ENCODE measurements around the gene SH3YL1.

The SH3YL1 gene

DNA sequence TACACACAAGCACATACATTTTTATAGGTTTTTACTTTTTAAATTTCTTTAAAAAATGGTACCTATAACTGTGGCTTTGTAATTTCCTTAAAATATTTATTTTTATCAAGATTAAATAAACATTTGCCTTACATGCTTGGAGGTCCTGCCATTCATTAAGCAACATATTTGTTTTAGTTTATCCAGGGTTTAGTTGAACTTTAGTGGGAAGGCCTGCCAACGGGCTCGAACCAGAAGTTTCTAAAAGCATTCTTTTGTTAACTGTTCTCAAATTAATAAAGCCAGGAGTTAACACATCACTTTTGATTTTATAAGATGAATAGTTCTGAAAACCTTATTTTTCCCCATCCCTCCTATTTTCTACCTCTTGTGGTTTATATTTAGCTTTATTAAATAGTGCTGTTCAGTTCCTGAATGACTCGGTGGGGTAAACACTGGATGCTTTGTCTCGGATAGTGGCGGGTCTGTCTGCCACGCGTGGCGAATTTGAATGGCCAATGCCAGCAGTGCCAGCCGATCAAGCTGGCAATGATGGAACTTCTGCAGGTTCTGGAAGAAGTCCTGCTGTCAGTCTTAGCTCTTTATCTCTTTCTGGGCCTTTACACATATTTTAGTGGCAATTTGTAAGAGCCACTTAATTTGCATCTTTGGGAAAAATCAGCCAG lies 32.2 kb downstream of the SH3YL1 start:
- no peaks in the 10 kb centered on the region for H3K27me3 ChIP-seq (ENCODE audit: control insufficient read depth in 1 of 2, insufficient read depth in 2 of 2, low read length in 2 of 2)
- H3K4me1 ChIP-seq (ENCODE audit: insufficient read depth, low read length) = no peaks in the 10 kb centered on the region
- peaks cover 6% of the 10 kb centered on the region for H3K36me3 ChIP-seq (ENCODE audit: insufficient read depth, low read length)
- no peak overlapping the region for H3K27ac ChIP-seq (ENCODE audit: low read depth, low read length)
- H3K9me3 ChIP-seq (ENCODE audit: low read length) = no peaks in the 10 kb centered on the region
- no peak overlapping the region for H3K9ac ChIP-seq (ENCODE audit: low read length)
- no peak overlapping the region for H3K4me3 ChIP-seq (ENCODE audit: low read depth in 1 of 2, low read length in 2 of 2)

DNA sequence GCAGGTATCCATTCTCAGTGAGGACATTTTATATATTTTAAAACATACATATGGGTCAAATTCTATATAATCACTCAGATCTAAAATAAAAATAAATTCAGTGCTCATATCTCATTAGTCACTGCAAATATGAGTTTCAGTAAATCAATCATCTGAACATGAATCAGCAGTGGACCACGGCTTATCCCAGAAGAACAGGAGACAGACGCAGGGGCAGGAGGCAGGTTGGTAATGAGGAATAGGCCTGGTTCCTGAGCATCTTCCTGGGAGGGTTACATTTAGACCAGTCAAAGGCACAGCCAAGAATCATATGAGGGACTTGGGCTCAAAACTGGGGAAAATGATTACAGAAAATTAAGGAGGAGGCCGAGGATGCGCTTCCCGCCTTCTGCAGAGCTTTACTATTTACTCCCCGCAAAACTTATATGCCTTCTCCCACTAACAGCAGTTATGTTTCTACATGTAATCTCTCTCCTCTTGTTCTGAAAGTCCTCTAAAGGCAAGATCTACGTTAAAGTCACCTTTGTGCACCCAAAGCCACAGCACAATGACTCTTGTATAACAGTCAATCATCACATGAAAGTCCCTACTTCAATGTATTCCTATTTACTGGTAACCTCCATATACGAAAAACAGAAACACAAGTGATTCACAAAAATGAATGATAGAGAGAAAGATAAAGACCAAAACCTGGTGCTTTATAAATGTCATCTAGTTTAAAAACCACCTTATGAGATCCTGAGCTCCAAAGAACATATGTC lies 35.1 kb downstream of the SH3YL1 start:
- H3K36me3 ChIP-seq (ENCODE audit: insufficient read depth, low read length) = peaks cover 13% of the 10 kb centered on the region
- no peak overlapping the region for H3K27ac ChIP-seq (ENCODE audit: low read depth, low read length)
- H3K27me3 ChIP-seq (ENCODE audit: control insufficient read depth in 1 of 2, insufficient read depth in 2 of 2, low read length in 2 of 2) = no peaks in the 10 kb centered on the region

DNA sequence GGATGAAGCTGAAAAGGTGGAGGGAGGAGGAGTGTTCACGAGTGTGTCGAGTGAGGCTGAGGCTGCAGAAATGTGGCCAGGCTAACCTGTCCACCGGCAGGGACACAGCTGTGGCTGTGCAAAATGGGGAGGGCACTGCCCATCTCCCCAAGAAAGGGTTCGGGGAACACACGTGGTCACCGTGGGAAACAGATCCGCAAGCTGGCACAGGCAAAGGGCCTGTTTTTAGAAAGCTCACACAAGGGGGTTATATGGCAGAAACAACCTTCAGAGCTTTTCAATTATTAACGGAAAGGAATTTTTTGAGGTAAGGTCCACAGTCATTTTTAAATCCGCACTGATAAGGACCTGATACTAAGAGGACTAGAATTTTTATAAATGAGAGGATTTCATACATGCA lies 35.7 kb downstream of the SH3YL1 start:
- Histone ChIP-seq H3K9ac (ENCODE audit: low read length) (no peak overlapping the region), H3K36me3 (ENCODE audit: insufficient read depth, low read length) (peaks cover 16% of the 10 kb centered on the region), H3K27ac (ENCODE audit: low read depth, low read length) (no peak overlapping the region), H3K9me3 (ENCODE audit: low read length) (no peaks in the 10 kb centered on the region), H3K4me1 (ENCODE audit: insufficient read depth, low read length) (no peaks in the 10 kb centered on the region), H3K27me3 (ENCODE audit: control insufficient read depth in 1 of 2, insufficient read depth in 2 of 2, low read length in 2 of 2) (no peaks in the 10 kb centered on the region), H3K4me3 (ENCODE audit: low read depth in 1 of 2, low read length in 2 of 2) (no peak overlapping the region)

More for the DNA sequence above, 35.1 kb downstream of the SH3YL1 start:
- no peaks in the 10 kb centered on the region for H3K4me1 ChIP-seq (ENCODE audit: insufficient read depth, low read length)
- H3K9ac ChIP-seq (ENCODE audit: low read length) = no peak overlapping the region
- no peaks in the 10 kb centered on the region for H3K9me3 ChIP-seq (ENCODE audit: low read length)
- no peak overlapping the region for H3K4me3 ChIP-seq (ENCODE audit: low read depth in 1 of 2, low read length in 2 of 2)

DNA sequence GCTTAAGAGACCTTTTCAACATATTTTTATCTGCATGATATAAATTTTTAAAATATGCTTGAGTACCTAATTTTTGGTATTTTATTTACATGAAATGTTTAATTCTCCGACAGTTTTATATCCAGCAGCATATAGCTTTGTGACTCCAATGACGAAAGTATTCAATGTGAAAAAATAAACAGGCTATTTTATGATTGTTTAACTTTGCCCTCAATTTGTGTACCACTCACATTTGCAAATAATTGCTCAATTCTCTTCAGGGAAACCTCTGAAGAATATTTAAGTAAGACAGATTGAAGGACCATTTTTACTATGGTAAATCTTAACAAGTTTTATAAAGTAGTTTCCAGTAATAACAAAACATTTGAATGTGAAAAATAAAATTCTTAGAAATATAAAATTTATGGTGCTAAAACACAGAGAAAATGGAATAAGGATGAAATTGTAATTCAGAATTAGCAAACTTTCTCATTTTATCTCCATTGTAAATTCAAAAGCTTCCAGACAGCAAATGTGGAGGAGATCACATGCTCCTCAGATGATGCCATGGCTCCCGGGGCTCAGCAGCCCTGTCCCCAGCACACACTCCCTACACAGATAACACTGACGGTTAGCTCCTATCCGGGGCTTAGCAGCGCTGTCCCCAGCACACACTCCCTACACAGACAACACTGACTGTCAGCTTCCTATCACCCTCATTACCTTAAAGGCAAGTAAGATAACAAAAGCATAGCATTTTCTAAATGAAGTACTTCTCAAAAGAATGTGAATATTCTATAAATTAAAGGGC lies 39.7 kb downstream of the SH3YL1 start:
- H3K9ac ChIP-seq (ENCODE audit: low read length) = no peak overlapping the region

DNA sequence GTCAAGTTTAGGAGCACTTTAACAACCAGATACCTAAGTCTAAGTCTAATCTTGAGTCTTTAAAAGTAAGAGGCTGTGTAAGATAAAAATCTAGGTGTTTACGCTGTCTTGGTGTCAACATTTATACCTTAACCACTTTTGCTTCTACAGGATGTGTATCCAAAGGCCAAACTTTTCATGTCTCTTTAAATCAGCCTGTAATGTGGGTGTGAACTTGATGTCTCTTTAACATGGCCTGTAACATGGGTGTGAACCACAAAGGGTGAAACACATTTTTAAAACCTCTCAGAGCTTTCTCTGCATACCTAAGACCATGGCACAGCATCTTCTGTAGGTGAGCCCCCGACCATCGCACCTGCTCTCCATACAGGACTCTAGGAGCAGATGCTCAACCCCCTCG lies 40.4 kb downstream of the SH3YL1 start:
- Histone ChIP-seq H3K4me1 (ENCODE audit: insufficient read depth, low read length) (no peaks in the 10 kb centered on the region), H3K4me3 (ENCODE audit: low read depth in 1 of 2, low read length in 2 of 2) (no peak overlapping the region), H3K27me3 (ENCODE audit: control insufficient read depth in 1 of 2, insufficient read depth in 2 of 2, low read length in 2 of 2) (no peaks in the 10 kb centered on the region), H3K9me3 (ENCODE audit: low read length) (no peaks in the 10 kb centered on the region), H3K27ac (ENCODE audit: low read depth, low read length) (no peak overlapping the region), H3K36me3 (ENCODE audit: insufficient read depth, low read length) (peaks cover 27% of the 10 kb centered on the region), H3K9ac (ENCODE audit: low read length) (no peak overlapping the region)

More for the DNA sequence above, 39.7 kb downstream of the SH3YL1 start:
- H3K27me3 ChIP-seq (ENCODE audit: control insufficient read depth in 1 of 2, insufficient read depth in 2 of 2, low read length in 2 of 2) = no peaks in the 10 kb centered on the region
- H3K4me1 ChIP-seq (ENCODE audit: insufficient read depth, low read length) = no peaks in the 10 kb centered on the region
- peaks cover 26% of the 10 kb centered on the region for H3K36me3 ChIP-seq (ENCODE audit: insufficient read depth, low read length)
- no peak overlapping the region for H3K4me3 ChIP-seq (ENCODE audit: low read depth in 1 of 2, low read length in 2 of 2)
- no peaks in the 10 kb centered on the region for H3K9me3 ChIP-seq (ENCODE audit: low read length)
- no peak overlapping the region for H3K27ac ChIP-seq (ENCODE audit: low read depth, low read length)

DNA sequence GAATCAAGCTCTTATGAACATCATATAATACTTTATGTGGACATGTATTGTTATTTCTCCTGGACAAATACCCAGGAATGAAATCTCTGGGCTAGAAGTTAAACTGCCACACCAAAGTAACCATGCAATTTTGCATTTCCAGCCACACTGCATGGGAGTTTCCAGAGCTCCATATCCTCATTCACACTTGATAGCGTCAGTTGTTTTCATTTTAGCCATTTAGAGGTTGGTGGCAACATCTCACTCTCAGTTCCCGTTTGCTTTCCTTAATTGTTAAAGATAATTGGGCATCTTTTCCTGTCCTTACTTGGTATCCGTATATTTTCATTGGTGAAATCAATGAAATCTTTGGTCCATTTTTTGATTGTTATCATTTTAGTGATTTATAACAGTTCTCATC lies 47.8 kb downstream of the SH3YL1 start:
- no peaks in the 10 kb centered on the region for H3K27me3 ChIP-seq (ENCODE audit: control insufficient read depth in 1 of 2, insufficient read depth in 2 of 2, low read length in 2 of 2)
- no peak overlapping the region for H3K27ac ChIP-seq (ENCODE audit: low read depth, low read length)
- no peak overlapping the region for H3K4me3 ChIP-seq (ENCODE audit: low read depth in 1 of 2, low read length in 2 of 2)
- H3K9ac ChIP-seq (ENCODE audit: low read length) = no peak overlapping the region
- H3K36me3 ChIP-seq (ENCODE audit: insufficient read depth, low read length) = peaks cover 7% of the 10 kb centered on the region
- no peaks in the 10 kb centered on the region for H3K9me3 ChIP-seq (ENCODE audit: low read length)
- H3K4me1 ChIP-seq (ENCODE audit: insufficient read depth, low read length) = no peaks in the 10 kb centered on the region

DNA sequence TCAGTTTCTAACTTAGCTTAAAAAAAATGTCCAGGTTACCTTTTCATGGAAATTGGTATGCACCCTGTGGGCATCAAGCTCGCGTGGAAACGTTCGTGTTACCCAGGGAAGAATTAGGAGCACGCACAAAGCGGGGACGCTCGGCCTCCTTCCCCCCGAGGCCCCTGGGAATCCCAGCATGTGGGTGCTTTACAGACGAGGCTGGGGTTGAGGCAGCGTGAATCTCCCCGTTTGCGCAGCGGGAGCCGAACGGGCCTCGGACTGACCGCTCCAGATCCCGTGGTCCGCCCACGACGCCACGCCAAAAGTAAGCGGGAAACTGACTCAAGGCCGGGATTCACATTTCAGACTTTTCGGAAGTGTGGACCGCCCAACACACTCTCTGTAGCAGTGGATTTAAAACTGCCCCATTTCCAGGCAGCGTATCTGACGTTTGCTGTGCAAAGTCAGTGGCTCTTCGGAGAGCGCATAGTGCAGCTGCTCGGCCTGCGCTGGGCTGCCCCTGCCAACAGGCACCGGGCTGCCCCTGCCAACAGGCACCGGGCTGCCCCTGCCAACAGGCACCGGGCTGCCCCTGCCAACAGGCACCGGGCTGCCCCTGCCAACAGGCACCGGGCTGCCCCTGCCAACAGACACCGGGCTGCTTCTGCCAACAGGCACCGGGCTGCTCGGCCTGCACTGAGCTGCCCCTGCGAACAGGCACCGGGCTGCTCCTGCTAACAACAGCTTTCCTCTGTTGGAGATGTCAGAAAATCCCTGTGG lies 49.7 kb downstream of the SH3YL1 start:
- Histone ChIP-seq H3K4me3 (ENCODE audit: low read depth in 1 of 2, low read length in 2 of 2) (no peak overlapping the region), H3K4me1 (ENCODE audit: insufficient read depth, low read length) (no peaks in the 10 kb centered on the region), H3K27me3 (ENCODE audit: control insufficient read depth in 1 of 2, insufficient read depth in 2 of 2, low read length in 2 of 2) (peaks cover 0 to 4% of the 10 kb centered on the region in 2 donors), H3K9me3 (ENCODE audit: low read length) (no peaks in the 10 kb centered on the region), H3K36me3 (ENCODE audit: insufficient read depth, low read length) (no peaks in the 10 kb centered on the region), H3K27ac (ENCODE audit: low read depth, low read length) (no peak overlapping the region), H3K9ac (ENCODE audit: low read length) (no peak overlapping the region)

DNA sequence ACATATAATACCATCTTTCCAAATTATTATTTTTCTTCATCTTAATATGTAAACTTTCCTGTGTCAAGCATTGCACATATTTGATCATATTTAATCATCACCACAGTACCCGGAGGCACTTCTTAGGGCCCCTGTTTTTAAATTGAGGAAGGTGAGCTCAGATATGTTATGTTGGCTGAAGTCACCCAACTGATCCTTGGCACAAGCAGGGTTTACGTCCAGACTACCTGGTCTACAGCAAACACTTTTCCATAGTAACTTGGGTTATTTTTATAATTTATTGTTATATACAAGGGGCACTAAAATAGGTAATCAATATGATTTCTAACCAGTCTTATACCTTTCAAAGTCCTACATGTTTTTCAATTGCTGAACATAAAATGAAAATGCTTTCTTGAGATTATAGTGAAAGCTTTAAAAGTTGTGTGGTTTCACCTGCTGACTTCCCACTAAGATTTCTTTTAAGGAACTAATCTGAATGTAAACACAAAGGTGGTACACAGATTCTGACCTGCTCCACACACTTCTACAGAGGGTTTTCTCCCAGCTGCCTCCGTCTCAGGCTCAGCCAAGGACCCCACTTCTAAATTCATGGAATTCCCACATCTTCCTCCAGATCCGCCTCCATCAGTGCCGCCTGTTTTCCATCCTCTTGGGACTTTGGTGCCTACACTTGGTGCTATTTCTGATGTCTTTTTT lies 52.2 kb downstream of the SH3YL1 start:
- Histone ChIP-seq H3K4me3 (ENCODE audit: low read depth in 1 of 2, low read length in 2 of 2) (no peak overlapping the region), H3K4me1 (ENCODE audit: insufficient read depth, low read length) (no peaks in the 10 kb centered on the region), H3K36me3 (ENCODE audit: insufficient read depth, low read length) (no peaks in the 10 kb centered on the region), H3K27me3 (ENCODE audit: control insufficient read depth in 1 of 2, insufficient read depth in 2 of 2, low read length in 2 of 2) (peaks cover 0 to 4% of the 10 kb centered on the region in 2 donors), H3K9ac (ENCODE audit: low read length) (no peak overlapping the region), H3K27ac (ENCODE audit: low read depth, low read length) (no peak overlapping the region), H3K9me3 (ENCODE audit: low read length) (no peaks in the 10 kb centered on the region)

DNA sequence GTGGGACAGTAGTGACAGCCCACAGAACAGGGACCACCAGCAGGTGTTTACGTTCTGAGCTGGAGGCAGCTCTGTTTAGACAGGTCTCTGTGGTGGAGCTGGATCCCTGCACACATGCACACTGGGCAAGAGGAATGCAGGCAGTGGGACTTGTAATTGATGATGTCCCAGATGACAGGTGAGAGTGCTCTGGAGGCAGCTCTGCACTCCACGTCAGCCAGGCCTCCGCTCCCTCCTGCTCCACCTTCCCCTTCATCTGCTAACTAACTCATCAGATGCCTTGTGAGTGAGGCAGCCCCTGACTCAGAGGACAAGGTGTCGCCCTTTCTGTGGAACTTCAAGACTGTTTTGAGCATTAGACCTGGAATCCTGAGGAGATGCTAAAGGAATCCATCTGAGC lies 53.2 kb downstream of the SH3YL1 start:
- H3K27ac ChIP-seq (ENCODE audit: low read depth, low read length) = no peak overlapping the region
- H3K9me3 ChIP-seq (ENCODE audit: low read length) = no peaks in the 10 kb centered on the region
- no peaks in the 10 kb centered on the region for H3K4me1 ChIP-seq (ENCODE audit: insufficient read depth, low read length)
- no peaks in the 10 kb centered on the region for H3K36me3 ChIP-seq (ENCODE audit: insufficient read depth, low read length)
- no peak overlapping the region for H3K4me3 ChIP-seq (ENCODE audit: low read depth in 1 of 2, low read length in 2 of 2)
- H3K27me3 ChIP-seq (ENCODE audit: control insufficient read depth in 1 of 2, insufficient read depth in 2 of 2, low read length in 2 of 2) = peaks cover 0 to 4% of the 10 kb centered on the region in 2 donors
- H3K9ac ChIP-seq (ENCODE audit: low read length) = no peak overlapping the region

DNA sequence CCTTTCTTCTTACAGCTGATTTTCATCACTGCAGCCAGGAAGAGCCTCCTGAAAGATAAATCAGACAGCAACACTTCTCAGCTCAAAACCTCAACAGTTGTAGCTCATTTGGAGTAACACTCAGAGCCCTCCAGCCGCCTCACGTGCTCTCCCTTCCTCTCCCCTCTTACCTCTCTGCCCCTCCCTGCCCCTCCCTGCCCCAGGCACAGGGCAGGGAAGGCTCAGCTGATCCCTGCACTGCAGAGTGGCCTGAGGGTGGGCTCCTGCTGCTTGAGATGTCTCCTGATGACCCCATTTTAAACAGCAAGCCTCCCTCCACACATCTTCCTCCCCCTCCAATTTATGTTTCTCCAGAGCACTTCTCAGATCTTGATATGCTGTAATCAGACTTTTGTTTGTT lies 54.4 kb downstream of the SH3YL1 start:
- H3K36me3 ChIP-seq (ENCODE audit: insufficient read depth, low read length) = no peaks in the 10 kb centered on the region

More for the DNA sequence above, 54.4 kb downstream of the SH3YL1 start:
- H3K4me1 ChIP-seq (ENCODE audit: insufficient read depth, low read length) = no peaks in the 10 kb centered on the region
- H3K9ac ChIP-seq (ENCODE audit: low read length) = no peak overlapping the region
- H3K9me3 ChIP-seq (ENCODE audit: low read length) = no peaks in the 10 kb centered on the region
- H3K27ac ChIP-seq (ENCODE audit: low read depth, low read length) = no peak overlapping the region
- H3K27me3 ChIP-seq (ENCODE audit: control insufficient read depth in 1 of 2, insufficient read depth in 2 of 2, low read length in 2 of 2) = peaks cover 0 to 4% of the 10 kb centered on the region in 2 donors
- no peak overlapping the region for H3K4me3 ChIP-seq (ENCODE audit: low read depth in 1 of 2, low read length in 2 of 2)

All from muscle layer of colon (tissue), 2 donors.